ENCODE results near the gene MRPS17. TPM values are rescaled to one million over a fixed set of nuclear protein-coding genes. Genes with fewer than 3 reads are reported as not detected.

MRPS17 gene
- polyA plus RNA-seq, 3 donors = 10.4 to 17.8 (median 12.7) TPM

- H3K27ac ChIP-seq (ENCODE audit: low read depth, low read length) = no peak overlapping the region
- 63 to 90% (median 79%) methylated on average over 6 of the region's 6 CpGs for WGBS, 3 donors
Observed at GRCh38 chr7:55966851-55967250, 15.2 kb downstream of the MRPS17 start.

GRCh38 chr7:55969391-55969790 lies 17.7 kb downstream of the MRPS17 start:
- 86 to 92% (median 89%) methylated on average over 10 to 11 of the region's 11 CpGs for WGBS, 3 donors
- no peak overlapping the region for H3K27ac ChIP-seq (ENCODE audit: low read depth, low read length)

GRCh38 chr7:55970561-55970960 lies 18.9 kb downstream of the MRPS17 start:
- H3K27ac ChIP-seq (ENCODE audit: low read depth, low read length) = no peak overlapping the region
- WGBS, 3 donors = 92 to 94% (median 93%) methylated on average over 7 of the region's 7 CpGs

- H3K27ac ChIP-seq (ENCODE audit: low read depth, low read length) = no peak overlapping the region
- 27 to 86% (median 82%) methylated on average over 8 of the region's 8 CpGs for WGBS, 3 donors
Observed at GRCh38 chr7:55970978-55971377, 19.3 kb downstream of the MRPS17 start.

- 97 to 99% (median 98%) methylated on average over 7 of the region's 7 CpGs for WGBS, 3 donors
- H3K27ac ChIP-seq (ENCODE audit: low read depth, low read length) = no peak overlapping the region
Observed at GRCh38 chr7:55973747-55974250, 22.1 kb downstream of the MRPS17 start.

GRCh38 chr7:55975988-55976633 lies 24.4 kb downstream of the MRPS17 start:
- H3K27ac ChIP-seq (ENCODE audit: low read depth, low read length) = no peak overlapping the region
- WGBS, 3 donors = 74 to 88% (median 87%) methylated on average over 7 of the region's 7 CpGs

- H3K27ac ChIP-seq (ENCODE audit: low read depth, low read length) = no peak overlapping the region
- 31 to 76% (median 71%) methylated on average over 4 of the region's 4 CpGs for WGBS, 3 donors
Observed at GRCh38 chr7:55977831-55978230, 26.2 kb downstream of the MRPS17 start.

- H3K27ac ChIP-seq (ENCODE audit: low read depth, low read length) = no peak overlapping the region
- WGBS, 3 donors = 82 to 87% (median 85%) methylated on average over 3 of the region's 3 CpGs
Observed at GRCh38 chr7:55980266-55980665, 28.6 kb downstream of the MRPS17 start.

- 74 to 95% (median 92%) methylated on average over 3 of the region's 3 CpGs for WGBS, 3 donors
- H3K27ac ChIP-seq (ENCODE audit: low read depth, low read length) = no peak overlapping the region
Observed at GRCh38 chr7:55983537-55983936, 31.9 kb downstream of the MRPS17 start.

- no peak overlapping the region for H3K27ac ChIP-seq (ENCODE audit: low read depth, low read length)
- 91 to 95% (median 94%) methylated on average over 3 of the region's 3 CpGs for WGBS, 3 donors
Observed at GRCh38 chr7:55992346-55992745, 40.7 kb downstream of the MRPS17 start.

- H3K27ac ChIP-seq (ENCODE audit: low read depth, low read length) = no peak overlapping the region
- WGBS, 3 donors = 61 to 95% (median 91%) methylated on average over 8 of the region's 8 CpGs
Observed at GRCh38 chr7:55996856-55997500, 45.3 kb downstream of the MRPS17 start.

GRCh38 chr7:56003749-56004148 lies 52.1 kb downstream of the MRPS17 start:
- H3K27ac ChIP-seq (ENCODE audit: low read depth, low read length) = no peak overlapping the region
- WGBS, 3 donors = 83 to 91% (median 85%) methylated on average over 4 of the region's 4 CpGs

Other genes with a start within 250 kb of the MRPS17 start
- gene SEPTIN14, start 89.1 kb upstream of the MRPS17 start, polyA plus RNA-seq = not detected
- gene ZNF713, start 64.4 kb upstream of the MRPS17 start, polyA plus RNA-seq = 1 to 10 TPM in 2 of 3 donors, under 1 TPM in 1; 0.83 to 3.1 (median 1.2) TPM
- 10 to 100 TPM; 29.0 to 54.8 (median 45.4) TPM for gene NIPSNAP2, start 12.7 kb downstream of the MRPS17 start, polyA plus RNA-seq
- 1 to 10 TPM; 3.9 to 7.2 (median 5.9) TPM for gene PSPH, start 99.6 kb downstream of the MRPS17 start, polyA plus RNA-seq
- gene CCT6A, start 99.9 kb downstream of the MRPS17 start, polyA plus RNA-seq = 100 to 1,000 TPM in 1 of 3 donors, 10 to 100 TPM in 2; 58.7 to 102 (median 96.2) TPM
- 10 to 100 TPM; 71.9 to 84.3 (median 82.7) TPM for gene SUMF2, start 112.4 kb downstream of the MRPS17 start, polyA plus RNA-seq
- gene PHKG1, start 141.1 kb downstream of the MRPS17 start, polyA plus RNA-seq = 1 to 10 TPM in 2 of 3 donors, under 1 TPM in 1; 0.47 to 5.1 (median 1.3) TPM
- gene CHCHD2, start 154.6 kb downstream of the MRPS17 start, polyA plus RNA-seq = 100 to 1,000 TPM; 402 to 444 (median 408) TPM
- gene NUPR2, start 164.5 kb downstream of the MRPS17 start, polyA plus RNA-seq = 1 to 10 TPM in 1 of 3 donors, under 1 TPM in 1, not detected in 1; 0.21 to 1.9 TPM

Measured in adipose tissue (tissue), 3 donors.